Bladder microvascular endothelial cell (primary cell): ENCODE data around the gene GPR143. TPM values are rescaled to one million over a fixed set of nuclear protein-coding genes. Genes with fewer than 3 reads are reported as not detected.

Experiments
- total RNA-seq: library from RNA; depleted of rRNA; stranded (reverse); fragments of >200 nt; gene quantifications from 2 replicates; pipeline ENCODE4 v1.2.3, GENCODE V29; 2014

Gene GPR143
- 1.5 and 2.0 TPM in 2 replicates for total RNA-seq

GRCh38 chrX:9765737-9766097 lies at the start of gene GPR143:
Gene GPR143, minus strand, starts transcription at chrX:9765847. Its CDS starts 30 bp downstream, at chrX:9765817.

GRCh38 chrX:9785944-9786797 lies 20.5 kb upstream of the GPR143 start, which contains the start of gene SHROOM2:
Gene SHROOM2, plus strand, starts transcription at chrX:9786429. Its CDS starts 117 bp downstream, at chrX:9786546.

Other genes with a start within 250 kb of the GPR143 start
- gene SHROOM2, start 20.6 kb upstream of the GPR143 start, total RNA-seq = 3.7 and 11.0 TPM in 2 replicates
- 0.25 TPM in 1 of 2 replicates, not detected in the other for gene CLDN34, start 201.5 kb upstream of the GPR143 start, total RNA-seq